Measurements from ENCODE around the gene KRT33A. TPM values are rescaled to one million over a fixed set of nuclear protein-coding genes. Genes with fewer than 3 reads are reported as not detected.

The KRT33A gene
- total RNA-seq, 1 experiment from 2014 or later: not detected

DNA sequence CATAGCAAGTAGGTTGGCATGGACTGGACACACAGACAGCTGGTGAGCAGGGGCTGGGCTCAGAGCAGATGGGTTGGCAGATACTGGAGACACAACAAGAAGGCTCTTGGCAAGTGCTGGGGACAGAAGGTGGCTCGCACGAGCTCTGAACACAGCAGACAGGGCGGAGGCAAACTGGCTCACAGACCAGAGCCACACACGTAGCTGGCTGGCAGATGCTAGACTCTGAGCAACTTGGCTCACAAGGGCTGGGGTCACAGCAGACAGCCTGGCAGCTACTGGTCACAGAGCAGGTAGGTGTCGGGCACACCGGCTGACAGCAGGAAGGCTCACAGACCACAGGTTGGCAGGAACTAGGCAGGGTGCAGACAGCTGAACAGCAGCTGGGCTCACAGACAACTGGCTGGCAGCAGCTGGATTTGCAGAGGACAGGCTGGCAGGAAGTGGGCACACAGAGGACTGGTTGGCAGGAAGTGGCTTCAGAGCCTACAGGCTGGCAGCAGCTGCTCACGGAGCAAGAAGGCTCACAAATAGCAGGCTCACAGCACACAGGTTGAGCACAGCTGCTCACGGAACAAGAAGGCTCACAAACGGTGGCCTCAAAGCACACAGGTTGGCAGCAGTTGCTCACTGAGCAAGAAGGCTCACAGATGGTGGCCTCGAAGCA, 42.2 kb downstream of the KRT33A start:
- Histone ChIP-seq H3K27ac (no peak overlapping the region), H4K20me1 (ENCODE audit: insufficient read depth) (no peaks in the 10 kb centered on the region), H3K79me2 (ENCODE audit: low read depth) (no peaks in the 10 kb centered on the region), H2AFZ (no peak overlapping the region), H3F3A (ENCODE audit: insufficient read depth, low read depth) (no peaks in the 10 kb centered on the region), H3K9me3 (ENCODE audit: insufficient read depth, low read depth) (no peaks in the 10 kb centered on the region), H3K9me2 (ENCODE audit: insufficient read depth) (no peaks in the 10 kb centered on the region), H3K27me3 (ENCODE audit: insufficient read depth, low read depth) (no peaks in the 10 kb centered on the region), H3K4me3 (no peak overlapping the region), H3K36me3 (ENCODE audit: low read depth) (no peaks in the 10 kb centered on the region), H3K4me2 (no peak overlapping the region), H3K4me1 (replicated peaks; ENCODE audit: insufficient read depth) (no peaks in the 10 kb centered on the region)
- DNase-seq: no peak
- BruUV-seq (replicated peaks): no TSS peak
- intact Hi-C loops (cut with micrococcal nuclease; ENCODE audit: unreplicated experiment): no loop called here
- ChIA-PET POLR2A (ENCODE audit: unreplicated experiment) (no interaction called here), CTCF (no interaction called here)
- no peak for TF ChIP-seq EZH2 (IDR thresholded peaks at IDR 0.05; ENCODE audit: low read depth)
- TF ChIP-seq, protein P1, sequence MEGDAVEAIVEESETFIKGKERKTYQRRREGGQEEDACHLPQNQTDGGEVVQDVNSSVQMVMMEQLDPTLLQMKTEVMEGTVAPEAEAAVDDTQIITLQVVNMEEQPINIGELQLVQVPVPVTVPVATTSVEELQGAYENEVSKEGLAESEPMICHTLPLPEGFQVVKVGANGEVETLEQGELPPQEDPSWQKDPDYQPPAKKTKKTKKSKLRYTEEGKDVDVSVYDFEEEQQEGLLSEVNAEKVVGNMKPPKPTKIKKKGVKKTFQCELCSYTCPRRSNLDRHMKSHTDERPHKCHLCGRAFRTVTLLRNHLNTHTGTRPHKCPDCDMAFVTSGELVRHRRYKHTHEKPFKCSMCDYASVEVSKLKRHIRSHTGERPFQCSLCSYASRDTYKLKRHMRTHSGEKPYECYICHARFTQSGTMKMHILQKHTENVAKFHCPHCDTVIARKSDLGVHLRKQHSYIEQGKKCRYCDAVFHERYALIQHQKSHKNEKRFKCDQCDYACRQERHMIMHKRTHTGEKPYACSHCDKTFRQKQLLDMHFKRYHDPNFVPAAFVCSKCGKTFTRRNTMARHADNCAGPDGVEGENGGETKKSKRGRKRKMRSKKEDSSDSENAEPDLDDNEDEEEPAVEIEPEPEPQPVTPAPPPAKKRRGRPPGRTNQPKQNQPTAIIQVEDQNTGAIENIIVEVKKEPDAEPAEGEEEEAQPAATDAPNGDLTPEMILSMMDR (conservative IDR thresholded peaks at IDR 0.05): no peak

DNA sequence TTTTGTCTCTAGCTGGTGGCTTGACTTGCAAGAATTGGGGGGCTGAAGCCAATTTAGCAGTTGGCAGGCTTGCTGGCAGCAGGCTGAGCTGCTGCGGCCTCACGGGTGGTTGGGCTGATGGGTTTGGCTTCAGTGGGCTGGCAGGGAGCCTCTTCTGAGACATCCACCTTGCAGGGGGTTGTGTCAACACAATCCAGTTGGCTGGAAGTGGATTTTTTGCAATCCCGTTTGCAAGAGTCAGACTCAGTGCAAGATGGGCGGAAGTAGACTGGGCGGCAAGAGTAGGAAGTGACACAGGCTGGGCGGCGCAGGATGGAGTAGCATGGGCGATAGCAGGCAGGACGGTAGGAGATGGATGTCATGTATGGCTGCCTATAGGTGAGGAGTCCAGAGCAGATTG, 43.0 kb downstream of the KRT33A start:
- POLR2A ChIA-PET (ENCODE audit: unreplicated experiment): no interaction called here
- no peak for TF ChIP-seq EZH2 (IDR thresholded peaks at IDR 0.05; ENCODE audit: low read depth)
- TF ChIP-seq, protein P1 (conservative IDR thresholded peaks at IDR 0.05): no peak
- DNase-seq: no peak
- no TSS peak for BruUV-seq (replicated peaks)
- Histone ChIP-seq H4K20me1 (ENCODE audit: insufficient read depth) (no peaks in the 10 kb centered on the region), H2AFZ (no peak overlapping the region), H3K9me2 (ENCODE audit: insufficient read depth) (no peaks in the 10 kb centered on the region), H3K27me3 (ENCODE audit: insufficient read depth, low read depth) (no peaks in the 10 kb centered on the region), H3F3A (ENCODE audit: insufficient read depth, low read depth) (no peaks in the 10 kb centered on the region), H3K4me1 (replicated peaks; ENCODE audit: insufficient read depth) (no peaks in the 10 kb centered on the region), H3K36me3 (ENCODE audit: low read depth) (no peaks in the 10 kb centered on the region), H3K79me2 (ENCODE audit: low read depth) (no peaks in the 10 kb centered on the region), H3K4me2 (no peak overlapping the region), H3K4me3 (no peak overlapping the region), H3K27ac (no peak overlapping the region), H3K9me3 (ENCODE audit: insufficient read depth, low read depth) (no peaks in the 10 kb centered on the region)
- intact Hi-C loops (cut with micrococcal nuclease; ENCODE audit: unreplicated experiment): no loop called here
- CTCF ChIA-PET: no interaction called here

DNA sequence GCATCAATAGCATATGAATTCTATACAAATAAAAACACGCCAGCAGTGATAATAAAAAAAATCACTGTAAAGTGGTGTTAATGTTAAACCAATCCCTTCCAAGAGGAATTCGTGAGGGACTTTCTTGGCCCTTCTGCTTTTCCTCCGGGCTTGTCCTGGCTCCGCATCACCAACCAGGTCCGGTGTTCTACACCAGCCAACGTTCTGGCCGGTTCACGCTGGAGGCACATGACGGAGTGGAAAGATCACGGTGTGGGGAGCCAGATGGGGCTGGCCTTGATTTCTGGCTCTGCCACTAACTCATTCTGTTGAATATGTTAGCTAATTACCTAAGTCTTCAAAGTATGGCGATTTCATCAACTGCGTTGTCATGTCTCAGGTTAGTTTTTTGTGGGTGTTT, 46.5 kb downstream of the KRT33A start:
- H3K4me2 ChIP-seq: no peak overlapping the region
- no peaks in the 10 kb centered on the region for H3F3A ChIP-seq (ENCODE audit: insufficient read depth, low read depth)
- BruUV-seq (replicated peaks): no TSS peak
- intact Hi-C loops (cut with micrococcal nuclease; ENCODE audit: unreplicated experiment): no loop called here
- ChIA-PET POLR2A (ENCODE audit: unreplicated experiment) (no interaction called here), CTCF (no interaction called here)
- no peaks in the 10 kb centered on the region for H3K36me3 ChIP-seq (ENCODE audit: low read depth)
- H3K27me3 ChIP-seq (ENCODE audit: insufficient read depth, low read depth): no peaks in the 10 kb centered on the region
- no peak overlapping the region for H3K4me3 ChIP-seq
- TF ChIP-seq EZH2 (IDR thresholded peaks at IDR 0.05; ENCODE audit: low read depth): no peak
- TF ChIP-seq, protein P1 (conservative IDR thresholded peaks at IDR 0.05): no peak
- H3K4me1 ChIP-seq (replicated peaks; ENCODE audit: insufficient read depth): no peaks in the 10 kb centered on the region
- no peak for DNase-seq
- no peaks in the 10 kb centered on the region for H3K9me3 ChIP-seq (ENCODE audit: insufficient read depth, low read depth)
- H4K20me1 ChIP-seq (ENCODE audit: insufficient read depth): no peaks in the 10 kb centered on the region
- no peaks in the 10 kb centered on the region for H3K9me2 ChIP-seq (ENCODE audit: insufficient read depth)
- H2AFZ ChIP-seq: no peak overlapping the region
- H3K27ac ChIP-seq: no peak overlapping the region
- no peaks in the 10 kb centered on the region for H3K79me2 ChIP-seq (ENCODE audit: low read depth)

All from PC-9 (cell line).